PFSK-1 (cell line): ENCODE results near the gene PDZD2.

ENCODE experiments used
- POLR2AphosphoS5 ChIP-seq: IDR thresholded peaks from 2 replicates; pipeline ENCODE4 v1.6.1; 2012; ENCODE audit warnings: low read depth, mild to moderate bottlenecking, control low read depth, low read length, moderate library complexity
- TF ChIP-seq, protein P1 (sequence below), 2 experiments: IDR thresholded peaks; 2 replicates each; pipeline versions ENCODE4 v1.6.1 to v1.8.0; 2011 to 2012; ENCODE audit warnings: low read depth in 2 of 2, low read length in 2 of 2, control low read depth in 1 of 2, inconsistent platforms in 1 of 2, mild to moderate bottlenecking in 1 of 2, moderate library complexity in 1 of 2; ENCODE audit not compliant: insufficient read depth in 1 of 2

- no peak for TF ChIP-seq POLR2AphosphoS5
- TF ChIP-seq, protein P1, sequence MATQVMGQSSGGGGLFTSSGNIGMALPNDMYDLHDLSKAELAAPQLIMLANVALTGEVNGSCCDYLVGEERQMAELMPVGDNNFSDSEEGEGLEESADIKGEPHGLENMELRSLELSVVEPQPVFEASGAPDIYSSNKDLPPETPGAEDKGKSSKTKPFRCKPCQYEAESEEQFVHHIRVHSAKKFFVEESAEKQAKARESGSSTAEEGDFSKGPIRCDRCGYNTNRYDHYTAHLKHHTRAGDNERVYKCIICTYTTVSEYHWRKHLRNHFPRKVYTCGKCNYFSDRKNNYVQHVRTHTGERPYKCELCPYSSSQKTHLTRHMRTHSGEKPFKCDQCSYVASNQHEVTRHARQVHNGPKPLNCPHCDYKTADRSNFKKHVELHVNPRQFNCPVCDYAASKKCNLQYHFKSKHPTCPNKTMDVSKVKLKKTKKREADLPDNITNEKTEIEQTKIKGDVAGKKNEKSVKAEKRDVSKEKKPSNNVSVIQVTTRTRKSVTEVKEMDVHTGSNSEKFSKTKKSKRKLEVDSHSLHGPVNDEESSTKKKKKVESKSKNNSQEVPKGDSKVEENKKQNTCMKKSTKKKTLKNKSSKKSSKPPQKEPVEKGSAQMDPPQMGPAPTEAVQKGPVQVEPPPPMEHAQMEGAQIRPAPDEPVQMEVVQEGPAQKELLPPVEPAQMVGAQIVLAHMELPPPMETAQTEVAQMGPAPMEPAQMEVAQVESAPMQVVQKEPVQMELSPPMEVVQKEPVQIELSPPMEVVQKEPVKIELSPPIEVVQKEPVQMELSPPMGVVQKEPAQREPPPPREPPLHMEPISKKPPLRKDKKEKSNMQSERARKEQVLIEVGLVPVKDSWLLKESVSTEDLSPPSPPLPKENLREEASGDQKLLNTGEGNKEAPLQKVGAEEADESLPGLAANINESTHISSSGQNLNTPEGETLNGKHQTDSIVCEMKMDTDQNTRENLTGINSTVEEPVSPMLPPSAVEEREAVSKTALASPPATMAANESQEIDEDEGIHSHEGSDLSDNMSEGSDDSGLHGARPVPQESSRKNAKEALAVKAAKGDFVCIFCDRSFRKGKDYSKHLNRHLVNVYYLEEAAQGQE (IDR thresholded peaks at IDR 0.05; ENCODE audit: insufficient read depth in 1 of 2, low read depth in 2 of 2, low read length in 2 of 2) = no peak
These were observed 313.1 kb downstream of the PDZD2 start for GRCh38 chr5:31952067-31952466.
